Loucy (cell line): ENCODE data around the gene TFEB.

Source experiments
- CTCF ChIP-seq: fragments of 200-600 bp; sonication (generic); conservative IDR thresholded peaks from 2 replicates; pipeline ENCODE4 v1.5.1; 2014; ENCODE audit warnings: mild to moderate bottlenecking, antibody characterized with exemption, low read length
- EZH2phosphoT487 ChIP-seq: fragments of 200-600 bp; IDR thresholded peaks from 2 replicates; pipeline ENCODE4 v1.6.1; 2018; ENCODE audit warnings: antibody characterized with exemption, mild to moderate bottlenecking, moderate library complexity, borderline replicate concordance

GRCh38 chr6:41784581-41785171 lies 49.3 kb upstream of the TFEB start:
- TF ChIP-seq CTCF = no peak
- TF ChIP-seq EZH2phosphoT487 = no peak
